Measurements from ENCODE around the gene OR7A5.
A peak's percentile ranks its signal among the peaks of the same experiment; 100 is the strongest.

GRCh38 chr19:14871619-14872230, 36.7 kb upstream of the OR7A5 start:
- TF ChIP-seq CTCF (IDR thresholded peaks at IDR 0.05) (peak; percentile 72), ZFX (IDR thresholded peaks at IDR 0.05; ENCODE audit: borderline replicate concordance) (no peak)

Measured in 22Rv1 (cell line).